Measurements from ENCODE around the gene TRABD2B.

- TF ChIP-seq CTCF (conservative IDR thresholded peaks at IDR 0.05 in 1 of 2, IDR thresholded peaks at IDR 0.05 in 1 of 2; ENCODE audit: low read depth in 1 of 2, low read length in 2 of 2) (no peak), EZH2 (IDR thresholded peaks at IDR 0.05; ENCODE audit: low read length, missing control alignments) (no peak)
Observed at GRCh38 chr1:47944561-47944960, 52.6 kb downstream of the TRABD2B start.
